Psoas muscle (tissue), 8 donors: ENCODE measurements around the gene CBR4. TPM values are rescaled to one million over a fixed set of nuclear protein-coding genes. Genes with fewer than 3 reads are reported as not detected.

ENCODE experiments used
- ATAC-seq, 4 donors: fragments of 200-7000 bp; cut with Tn5 transposase; one replicate each; pipeline ENCODE4 v1.9.1; 2020; ENCODE audit warnings: moderate library complexity in 3 of 4, mild to moderate bottlenecking in 2 of 4
- DNase-seq, 2 donors: peaks; one replicate each; pipeline ENCODE4 v3.0.0-alpha.2; 2020
- H3K27ac ChIP-seq: fragments of 200-600 bp; one replicate; pipeline ENCODE4 v1.8.0; 2022
- H3K27me3 ChIP-seq, 3 donors: fragments of 200-600 bp in 1 of 3; one replicate each; pipeline versions ENCODE4 v1.6.1 to v1.8.0; 2013 to 2022; ENCODE audit warnings: low read length in 2 of 3, mild to moderate bottlenecking in 2 of 3, moderate library complexity in 1 of 3; ENCODE audit not compliant: insufficient read depth in 3 of 3
- H3K36me3 ChIP-seq, 2 donors: fragments of 200-600 bp in 1 of 2; one replicate each; pipeline versions ENCODE4 v1.6.1 to v1.8.0; 2013 to 2022; ENCODE audit warnings: low read depth in 1 of 2, mild to moderate bottlenecking in 1 of 2, moderate library complexity in 1 of 2; ENCODE audit not compliant: insufficient read depth in 1 of 2
- H3K4me1 ChIP-seq: fragments of 200-600 bp; one replicate; pipeline ENCODE4 v1.8.0; 2022
- H3K4me3 ChIP-seq: fragments of 200-600 bp; one replicate; pipeline ENCODE4 v1.8.0; 2022; ENCODE audit warnings: mild to moderate bottlenecking
- H3K9me3 ChIP-seq: fragments of 200-600 bp; one replicate; pipeline ENCODE4 v1.8.0; 2022
- CTCF ChIP-seq: fragments of 200-600 bp; IDR thresholded peaks from one replicate; pipeline ENCODE4 v1.8.0; 2022; ENCODE audit warnings: antibody characterized with exemption
- WGBS, 3 donors: extraction: QIAGEN DNeasy Blood & Tissue Kit; methylation state at CpG; one replicate each; pipeline versions ENCODE4 v1.1.6 to v1.1.7; 2013; 5-methylcytosine and 5-hydroxymethylcytosine counted together
- intact Hi-C, 2 donors: fragments of 100-400 bp; cut with DNase I; formaldehyde crosslinking; loops; one replicate each; pipeline versions ENCODE4 v1.11.0 to v1.14.2; 2022
- polyA plus RNA-seq, 3 donors: library from polyadenylated mRNA; stranded (reverse); fragments of 200-250 nt; gene quantifications; one replicate each; pipeline ENCODE4 v1.2.3, GENCODE V29; 2013
- total RNA-seq, 4 donors: library from RNA; stranded (reverse); fragmentation: NEBNext Ultra II Directional in 2 of 4; extraction: Animal tissue kit (Norgen Biotek cat#: 25700) in 2 of 4; gene quantifications; one replicate each; pipeline versions ENCODE4 v1.2.1 to v1.2.4, GENCODE V29; 2021 to 2023
- donor health status: healthy with polysubstance abuse.
- donor health status: DM: no; HTN: no; CAD: no; lungs with moderate emphysema.
- donor health status: Bipolar disorder and iron deficiency.
- donor health status: healthy.
- donor health status: DM: yes; HTN: yes; CAD: no.
- donor health status: DM: no; HTN: no; CAD: no.
- donor health status: DM: no; HTN: no; CAD: no.
- donor health status: DM: yes; HTN: yes; CAD: no.

Gene CBR4
- total and polyA plus RNA-seq, 7 donors, result 5.2 to 18.5 (median 14.4) TPM

- ATAC-seq, result no peak
- intact Hi-C loops, result no loop called here
- peaks cover 13% of the 10 kb centered on the region for H3K9me3 ChIP-seq
- H3K4me3 ChIP-seq, result no peak overlapping the region
- no peak overlapping the region for H3K27ac ChIP-seq
- DNase-seq, result no peak
- H3K4me1 ChIP-seq, result no peaks in the 10 kb centered on the region
- 87 to 100% (median 94%) methylated on average over 1 of the region's 1 CpG for whole genome bisulfite sequencing, 3 donors
- TF ChIP-seq CTCF, result no peak
- peaks cover 0 to 19% of the 10 kb centered on the region in 2 donors for H3K36me3 ChIP-seq
- no peaks in the 10 kb centered on the region for H3K27me3 ChIP-seq
Observed at GRCh38 chr4:168981942-168982341, 28.1 kb downstream of the CBR4 start.

GRCh38 chr4:168981460-168981859 is 28.6 kb downstream of the CBR4 start:
- intact Hi-C loops, result no loop called here

GRCh38 chr4:168979338-168979737 is 30.7 kb downstream of the CBR4 start:
- 82 to 94% (median 89%) methylated on average over 6 to 7 of the region's 7 CpGs for WGBS, 3 donors
- Histone ChIP-seq H3K9me3 (peaks cover 13% of the 10 kb centered on the region), H3K4me1 (no peaks in the 10 kb centered on the region), H3K27ac (no peak overlapping the region), H3K36me3 (peaks cover 0 to 19% of the 10 kb centered on the region in 2 donors), H3K27me3 (no peaks in the 10 kb centered on the region), H3K4me3 (no peak overlapping the region)
- intact Hi-C loops, result no loop called here
- no peak for ATAC-seq
- no peak for DNase-seq
- TF ChIP-seq CTCF, result no peak

More at GRCh38 chr4:168981460-168981859, 28.6 kb downstream of the CBR4 start:
- TF ChIP-seq CTCF, result no peak
- no peaks in the 10 kb centered on the region for H3K4me1 ChIP-seq
- H3K27me3 ChIP-seq, result no peaks in the 10 kb centered on the region
- peaks cover 0 to 17% of the 10 kb centered on the region in 2 donors for H3K36me3 ChIP-seq
- ATAC-seq (no peak), DNase-seq (no peak)
- no peak overlapping the region for H3K27ac ChIP-seq
- H3K4me3 ChIP-seq, result no peak overlapping the region
- peaks cover 13% of the 10 kb centered on the region for H3K9me3 ChIP-seq

- ATAC-seq, result no peak
- intact Hi-C loops, result no loop called here
- WGBS, 3 donors, result 98 to 100% (median 100%) methylated on average over 1 of the region's 1 CpG
- no peak for TF ChIP-seq CTCF
- Histone ChIP-seq H3K27ac (no peak overlapping the region), H3K4me3 (no peak overlapping the region), H3K4me1 (no peaks in the 10 kb centered on the region), H3K27me3 (no peaks in the 10 kb centered on the region), H3K36me3 (peaks cover 0 to 19% of the 10 kb centered on the region in 2 donors), H3K9me3 (peaks cover 13% of the 10 kb centered on the region)
- DNase-seq, result no peak
Observed at GRCh38 chr4:168978001-168978700, 31.9 kb downstream of the CBR4 start.

- intact Hi-C loops, result no loop called here
- WGBS, 3 donors, result 94 to 97% (median 96%) methylated on average over 4 of the region's 4 CpGs
- no peak overlapping the region for H3K27ac ChIP-seq
Observed at GRCh38 chr4:168972596-168972995, 37.5 kb downstream of the CBR4 start.

More at GRCh38 chr4:168972596-168972995, 37.5 kb downstream of the CBR4 start:
- no peak for TF ChIP-seq CTCF
- DNase-seq, result no peak
- peaks cover 6% of the 10 kb centered on the region for H3K9me3 ChIP-seq
- no peaks in the 10 kb centered on the region for H3K4me1 ChIP-seq
- no peak for ATAC-seq
- H3K36me3 ChIP-seq, result peaks cover 0 to 19% of the 10 kb centered on the region in 2 donors
- no peaks in the 10 kb centered on the region for H3K27me3 ChIP-seq
- H3K4me3 ChIP-seq, result no peak overlapping the region
